ENCODE results near the gene MDGA2.

MDGA2 gene

GRCh38 chr14:47483449-47483848 lies 192.0 kb downstream of the MDGA2 start:
- DNase-seq = no peak

DNA sequence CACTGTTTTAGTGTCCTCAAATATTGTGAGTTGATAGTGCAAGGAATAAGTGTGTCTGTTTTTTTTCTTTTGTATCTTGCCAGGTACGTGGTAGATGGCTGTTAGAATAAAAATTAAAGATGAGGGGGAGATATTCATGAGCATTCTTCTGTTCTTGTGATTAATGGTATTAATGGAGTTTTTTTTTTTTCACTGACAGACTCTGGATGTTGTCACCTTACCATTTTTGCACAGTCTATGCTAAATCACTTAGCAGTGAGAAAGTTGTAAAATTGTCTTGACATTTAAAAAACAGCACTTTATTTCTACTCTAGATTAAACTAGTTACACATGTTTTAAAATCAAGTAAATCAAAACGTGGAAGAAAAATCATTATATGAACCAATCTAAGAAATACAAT lies 204.3 kb downstream of the MDGA2 start:
- no peak for DNase-seq

DNA sequence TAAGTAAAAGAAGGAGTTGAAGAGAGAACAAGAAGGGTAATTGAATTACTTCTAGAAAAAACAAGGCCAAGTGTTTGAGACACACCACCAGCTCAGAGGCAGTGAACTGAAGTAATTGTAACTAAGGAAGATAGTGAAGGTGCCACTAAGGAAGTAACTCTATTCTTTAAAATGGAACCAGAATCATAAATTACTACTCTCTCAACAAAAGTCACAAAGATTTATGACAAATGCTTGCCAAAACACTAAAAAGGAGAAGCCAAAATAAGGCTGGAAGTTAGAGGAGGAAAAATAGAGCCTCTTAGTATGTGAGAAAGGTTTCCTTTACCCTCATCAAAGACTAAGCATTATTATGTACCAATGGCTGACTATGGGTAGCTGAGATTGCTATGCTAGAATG lies 208.5 kb downstream of the MDGA2 start:
- no peak for DNase-seq

DNA sequence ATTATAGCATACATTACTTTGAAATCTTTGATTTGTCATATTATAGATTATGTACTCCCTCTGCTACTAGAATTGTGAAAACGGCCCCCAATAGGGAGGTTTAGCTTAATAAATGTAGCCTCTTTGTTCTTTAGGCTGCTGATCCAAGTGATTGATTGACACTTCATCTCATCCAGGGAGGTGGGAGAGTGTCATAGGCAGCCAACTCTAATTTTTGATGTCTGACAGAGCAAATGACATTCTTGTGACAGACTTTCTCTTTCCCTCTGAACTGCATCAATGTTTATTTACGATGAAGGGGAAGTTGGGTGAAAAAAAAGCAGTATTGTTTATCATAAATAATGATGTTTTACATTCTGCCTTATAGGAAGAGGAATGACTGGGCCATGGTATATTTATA lies 221.4 kb downstream of the MDGA2 start:
- no peak for DNase-seq

GRCh38 chr14:47447076-47447475 lies 228.3 kb downstream of the MDGA2 start:
- DNase-seq = no peak

GRCh38 chr14:47442211-47442610 lies 233.2 kb downstream of the MDGA2 start:
- no peak for DNase-seq

DNA sequence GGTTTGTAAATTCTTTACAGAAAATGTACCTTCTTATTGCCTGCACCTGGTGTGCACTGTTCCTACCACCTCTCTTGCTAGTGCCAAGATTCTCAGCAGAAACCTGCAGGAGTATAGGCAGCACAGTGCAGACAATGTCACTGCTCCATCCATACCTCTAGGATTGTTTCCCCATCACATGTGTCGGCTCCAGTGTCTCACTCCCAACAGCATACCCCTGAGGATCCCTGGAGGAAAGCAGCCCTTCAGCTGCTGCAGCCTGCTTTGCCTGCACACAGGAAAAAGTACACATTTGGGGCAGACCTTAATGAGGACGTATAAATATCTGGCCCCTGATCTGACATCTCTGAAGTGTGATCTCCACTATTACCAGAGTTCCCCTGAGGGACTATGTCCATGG lies 235.5 kb downstream of the MDGA2 start:
- DNase-seq = no peak

DNA sequence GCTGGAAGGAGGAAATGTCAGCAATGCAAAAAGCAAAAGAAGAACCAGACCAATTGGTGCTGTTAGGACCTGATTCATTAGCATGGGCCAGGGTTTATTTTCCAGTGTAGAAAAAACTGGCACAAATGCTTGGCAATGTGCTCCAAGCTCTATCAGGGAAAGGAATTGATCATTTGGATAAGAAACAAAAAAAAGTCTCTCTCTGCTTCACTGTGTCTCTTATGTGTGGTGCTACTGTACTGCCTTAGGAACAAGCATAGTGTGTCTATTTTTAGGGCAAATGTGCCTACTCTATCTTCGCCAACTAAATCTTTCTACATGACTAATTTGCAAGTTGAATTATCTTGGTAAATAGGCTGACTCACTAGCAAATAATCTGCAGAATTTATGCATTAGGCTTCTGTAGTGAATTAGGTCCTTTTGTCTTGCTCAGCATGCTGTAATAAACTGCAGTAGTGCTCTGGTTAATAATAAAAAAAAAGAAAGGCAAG lies 236.7 kb downstream of the MDGA2 start:
- DNase-seq = no peak

- no peak for DNase-seq
Measured at GRCh38 chr14:47435331-47435965, 240.0 kb downstream of the MDGA2 start.

DNA sequence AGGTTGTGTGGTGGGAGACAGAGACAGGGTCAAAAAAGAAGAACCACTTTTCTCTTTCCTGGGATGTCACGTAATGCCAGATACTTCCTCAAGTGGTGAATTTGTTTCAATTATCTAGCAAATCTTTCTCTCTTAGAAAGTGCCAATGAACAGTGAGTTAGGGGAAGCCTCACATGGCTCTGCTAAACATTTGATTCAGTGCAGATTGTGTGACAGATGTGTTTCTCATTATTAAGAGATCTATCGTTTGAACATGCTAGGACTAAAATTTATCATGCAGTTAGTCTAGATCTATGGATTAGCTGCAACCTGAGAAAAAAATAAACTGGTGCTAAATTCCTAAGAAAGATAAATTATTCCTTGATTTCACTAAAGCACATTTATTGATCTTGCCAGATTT lies 247.8 kb downstream of the MDGA2 start:
- DNase-seq = no peak

GRCh38 chr14:47425302-47425701 lies 250.1 kb downstream of the MDGA2 start:
- DNase-seq = no peak

GRCh38 chr14:47422191-47422590 lies 253.2 kb downstream of the MDGA2 start:
- no peak for DNase-seq

DNA sequence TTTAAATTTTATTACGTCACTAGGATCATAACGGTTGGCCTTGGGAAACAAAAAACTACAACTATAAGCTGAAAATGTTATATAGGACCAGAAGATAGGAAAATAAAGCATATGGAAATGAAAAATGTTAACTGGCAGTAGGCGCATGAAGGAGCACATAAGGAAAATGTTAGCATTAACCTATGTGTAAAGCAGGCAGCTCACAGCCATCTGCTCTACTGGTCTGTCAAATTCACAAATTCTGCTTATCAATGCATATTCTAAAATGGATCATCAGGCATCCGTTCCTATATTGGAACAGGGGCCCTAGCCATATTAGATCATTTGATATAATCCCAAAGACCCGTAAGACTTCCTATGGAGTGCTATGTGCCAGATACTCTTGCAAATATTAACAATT lies 263.9 kb downstream of the MDGA2 start:
- no peak for DNase-seq

DNA sequence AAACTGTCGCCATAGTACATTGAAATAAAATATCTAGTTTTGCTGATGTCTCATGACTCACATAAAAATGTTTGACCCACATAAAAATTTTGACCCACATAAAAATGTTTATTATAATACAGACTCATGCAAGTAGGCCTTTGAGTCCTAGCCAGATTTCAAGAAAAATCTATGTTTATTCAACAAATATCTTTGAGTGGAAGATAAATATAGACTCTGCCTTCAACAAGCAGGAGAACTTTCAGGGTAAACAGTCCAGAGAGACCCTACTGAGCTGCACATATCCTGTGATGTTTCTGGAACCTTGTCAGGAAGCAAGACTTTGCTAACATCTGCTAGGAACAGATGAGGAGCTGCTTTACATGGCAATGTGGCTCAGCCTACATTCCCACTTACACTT lies 283.1 kb downstream of the MDGA2 start:
- no peak for DNase-seq

GRCh38 chr14:47390831-47391504 lies 284.4 kb downstream of the MDGA2 start:
- DNase-seq = no peak

- DNase-seq = no peak
Measured at GRCh38 chr14:47389535-47389934, 285.9 kb downstream of the MDGA2 start.

GRCh38 chr14:47366006-47366405 lies 309.4 kb downstream of the MDGA2 start:
- DNase-seq = no peak

DNA sequence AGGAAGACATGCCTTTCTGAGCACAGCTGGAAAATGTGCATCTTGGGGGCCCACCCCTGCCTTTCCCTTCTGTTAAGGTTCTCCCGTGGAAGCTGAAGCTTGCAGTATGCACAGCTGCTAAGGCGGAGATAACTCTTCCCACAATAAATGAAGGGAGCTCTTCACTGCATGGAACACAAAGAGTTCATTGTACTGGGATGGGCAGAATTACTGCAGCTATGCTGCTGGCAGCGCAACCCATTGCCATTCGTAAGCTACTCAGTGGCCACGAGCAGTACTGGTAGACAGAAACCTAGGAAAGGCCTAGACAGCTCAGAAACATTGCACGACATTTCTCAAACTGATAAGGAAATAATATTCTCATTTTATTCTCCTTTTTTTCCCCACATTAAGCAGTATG lies 310.2 kb downstream of the MDGA2 start:
- no peak for DNase-seq

- no peak for DNase-seq
Measured at GRCh38 chr14:47353186-47353585, 322.2 kb downstream of the MDGA2 start.

DNA sequence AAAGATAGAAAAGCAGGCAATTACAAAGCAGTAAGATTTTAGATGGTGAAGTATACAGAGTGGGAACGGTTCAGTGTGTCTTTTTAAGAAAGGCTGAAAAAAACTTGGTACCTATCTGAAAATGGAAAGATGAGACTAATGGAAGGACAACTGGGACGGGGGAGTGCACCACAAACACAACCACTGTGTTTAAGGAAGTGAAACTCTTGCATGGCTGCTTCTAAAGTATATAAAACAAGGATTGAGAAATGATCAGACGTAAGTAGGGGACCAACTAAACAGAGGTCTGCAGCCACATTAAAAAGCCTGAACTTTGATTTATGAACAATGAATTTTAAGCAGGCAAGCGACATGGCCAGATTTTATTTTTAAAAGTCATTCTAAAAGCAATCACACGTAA lies 328.6 kb downstream of the MDGA2 start:
- no peak for DNase-seq

- no peak for DNase-seq
Measured at GRCh38 chr14:47345016-47345415, 330.4 kb downstream of the MDGA2 start.

GRCh38 chr14:47332939-47333338 lies 342.5 kb downstream of the MDGA2 start:
- DNase-seq = no peak

DNA sequence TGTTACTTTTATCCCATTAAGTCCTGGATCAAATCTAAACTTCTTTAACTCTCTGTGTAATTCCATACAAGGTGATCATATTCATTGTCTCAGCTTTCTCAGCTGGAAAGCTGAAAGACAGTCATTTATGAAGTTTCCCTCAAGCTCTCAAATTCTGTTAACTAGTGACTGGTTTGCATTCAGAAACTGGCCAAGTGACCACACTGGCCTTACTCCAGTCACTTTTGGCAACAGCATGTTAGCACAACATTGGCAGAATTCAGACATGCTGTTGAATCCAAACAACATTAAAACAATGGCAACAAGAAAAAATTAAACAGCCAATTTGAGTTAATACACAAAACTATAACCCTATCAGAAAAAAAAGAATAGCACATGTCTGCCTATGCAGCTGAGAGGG lies 343.3 kb downstream of the MDGA2 start:
- no peak for DNase-seq

- no peak for DNase-seq
Measured at GRCh38 chr14:47328376-47328775, 347.0 kb downstream of the MDGA2 start.

DNA sequence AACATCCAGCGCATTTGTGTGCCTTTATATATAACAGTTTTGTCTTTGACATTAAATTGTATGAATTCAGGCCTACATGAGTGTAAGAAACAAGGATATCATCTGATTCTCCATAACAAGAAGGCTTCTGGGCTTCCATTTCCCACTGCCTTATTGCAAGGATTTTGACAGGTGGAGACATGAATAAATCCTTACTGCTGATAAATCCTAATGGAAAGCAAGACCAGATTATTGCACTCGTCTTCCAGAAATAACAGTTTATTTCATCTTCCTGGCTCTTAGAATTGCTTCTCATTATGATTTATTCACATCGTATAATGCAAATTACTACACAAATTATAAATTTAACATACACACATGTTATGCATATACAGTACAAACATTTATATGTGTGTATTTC lies 348.1 kb downstream of the MDGA2 start:
- DNase-seq = no peak

All from activated gamma-delta T cell treated with Interleukin-2 at 50 U/mL for 16 hours (primary cell).